ENCODE data around the gene PHLDA2. TPM values are rescaled to one million over a fixed set of nuclear protein-coding genes. Genes with fewer than 3 reads are reported as not detected.
A peak's percentile ranks its signal among the peaks of the same experiment; 100 is the strongest.

Gene PHLDA2
- total and polyA plus RNA-seq, 9 of the 15 experiments (the other 6 are each of a cell fraction or from before 2014, with no cell fraction given), result 0.43 to 42.4 (median 4.7) TPM

GRCh38 chr11:2892967-2893528 lies 36.2 kb downstream of the PHLDA2 start (continued):
- no peak for TF ChIP-seq STAT6 (CRISPR knock-in tag; IDR thresholded peaks at IDR 0.05)
- no peak for TF ChIP-seq MIER1 (IDR thresholded peaks at IDR 0.05; ENCODE audit: low read depth)
- no peak for TF ChIP-seq ZNF384 (IDR thresholded peaks at IDR 0.05; ENCODE audit: low read depth, low read length)
- peak; percentile 54 to 71 (median 69) for TF ChIP-seq CTCF (IDR thresholded peaks at IDR 0.05 in 2 of 3, conservative IDR thresholded peaks at IDR 0.05 in 1 of 3; ENCODE audit: insufficient read depth in 2 of 3, low read depth in 1 of 3, low read length in 3 of 3)
- no peak for TF ChIP-seq TSHZ1 (CRISPR knock-in tag; IDR thresholded peaks at IDR 0.05)
- TF ChIP-seq WHSC1 (IDR thresholded peaks at IDR 0.05; ENCODE audit: low read length), result no peak
- no peak for TF ChIP-seq KLF13 (tag; IDR thresholded peaks at IDR 0.05; ENCODE audit: borderline replicate concordance, low read depth)
- TF ChIP-seq THAP7 (CRISPR knock-in tag; IDR thresholded peaks at IDR 0.05), result no peak
- TF ChIP-seq HNRNPUL1 (IDR thresholded peaks at IDR 0.05; ENCODE audit: low read length), result no peak
- TF ChIP-seq KDM1A (IDR thresholded peaks at IDR 0.05), result peak; percentile 71 to 84; a peak in 3 of 4 replicates
- 0 out of 2 replicates have a peak, but pooled peaks have one; percentile 6 for TF ChIP-seq CXXC5 (CRISPR knock-in tag; IDR thresholded peaks at IDR 0.05)
- no peak for TF ChIP-seq CHD2 (IDR thresholded peaks at IDR 0.05; ENCODE audit: low read depth, low read length)
- TF ChIP-seq CHAMP1 (IDR thresholded peaks at IDR 0.05), result no peak
- TF ChIP-seq SRSF3 (IDR thresholded peaks at IDR 0.05; ENCODE audit: insufficient read depth, low read length), result no peak
- TF ChIP-seq MCM2 (IDR thresholded peaks at IDR 0.05; ENCODE audit: low read depth), result no peak

All from K562 (cell line).